ENCODE data around the gene STRN3.

GRCh38 chr14:30985796-30986195 lies 40.4 kb downstream of the STRN3 start:
- TF ChIP-seq CTCF (IDR thresholded peaks at IDR 0.05) = no peak
- TF ChIP-seq POLR2A (IDR thresholded peaks at IDR 0.05) = no peak

Measured in right lobe of liver (tissue), 4 donors.